ENCODE results near the gene ENOX1.

The ENOX1 gene

DNA sequence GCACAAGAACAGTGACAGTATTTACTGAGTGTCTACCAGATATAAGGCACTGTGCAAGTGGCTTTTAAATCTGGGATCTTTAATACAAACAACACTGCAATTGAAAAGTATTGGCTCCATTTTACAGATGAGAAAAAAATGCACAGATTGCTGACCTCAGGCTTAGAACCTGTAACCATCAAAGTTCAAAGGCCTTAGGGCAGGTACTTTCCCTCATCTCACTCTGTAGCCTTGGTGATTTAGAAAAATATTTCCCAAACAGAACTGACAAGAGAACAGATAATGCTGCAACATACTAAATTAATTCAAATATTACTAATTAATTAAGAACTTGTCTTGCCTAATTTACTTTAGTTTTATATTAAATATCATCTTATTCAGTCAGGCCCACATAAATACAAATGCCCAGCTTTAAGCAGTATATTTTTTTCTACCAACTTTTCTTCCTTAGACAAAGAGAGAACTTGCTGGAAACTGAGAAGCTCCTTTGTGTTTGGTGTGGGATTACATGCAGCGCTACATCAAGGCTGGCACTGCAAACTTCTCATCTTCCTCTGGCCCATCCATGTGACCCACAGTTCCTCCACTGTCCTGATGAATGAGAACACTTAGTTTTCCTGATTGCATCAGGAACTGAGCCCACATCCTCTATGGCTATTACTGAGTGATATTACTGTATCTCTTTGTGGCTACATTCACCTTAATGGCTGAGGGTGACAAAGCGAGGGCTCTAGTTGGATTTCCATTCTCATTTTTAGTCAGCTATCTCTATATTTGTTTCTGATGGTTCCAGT lies 302.1 kb downstream of the ENOX1 start:
- no peak for DNase-seq (ENCODE audit: low read depth)

DNA sequence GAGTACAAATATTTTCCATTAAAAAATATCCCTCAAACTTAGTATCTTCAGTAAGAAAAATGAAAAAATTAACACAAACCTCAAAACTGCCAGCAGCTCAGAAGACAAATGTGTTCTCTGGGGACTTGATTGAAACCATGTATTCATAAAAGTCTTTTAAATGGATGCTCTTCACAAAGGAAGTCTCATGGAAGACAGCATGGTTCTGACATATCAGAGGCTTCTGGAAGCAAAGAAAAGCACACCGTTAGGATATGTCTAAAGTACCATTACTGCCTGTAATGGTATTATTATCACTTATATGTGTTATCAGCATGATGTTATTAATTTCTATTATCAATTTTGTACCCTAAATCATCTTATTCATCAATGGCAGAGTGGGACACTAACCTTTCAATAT lies 302.8 kb downstream of the ENOX1 start:
- no peak for DNase-seq (ENCODE audit: low read depth)

DNA sequence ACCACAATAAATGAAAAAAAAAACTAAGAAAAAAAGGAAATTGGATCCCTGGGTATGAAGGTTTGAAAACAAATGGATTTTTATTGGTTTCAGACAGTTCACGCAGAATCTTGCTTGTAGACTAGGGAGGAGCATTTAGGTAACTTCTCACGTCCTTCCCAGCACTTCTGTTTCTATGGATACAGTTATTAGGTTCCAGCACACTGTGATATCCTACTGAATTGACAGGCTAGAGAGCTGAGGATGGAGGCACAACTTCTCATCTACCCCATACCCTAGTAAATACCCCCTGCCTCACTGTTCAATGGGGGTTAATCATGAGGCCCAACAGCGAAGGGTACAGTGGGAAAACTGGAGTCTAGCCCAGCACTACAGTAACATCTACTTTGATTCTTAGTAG lies 304.1 kb downstream of the ENOX1 start:
- DNase-seq (ENCODE audit: low read depth): no peak

DNA sequence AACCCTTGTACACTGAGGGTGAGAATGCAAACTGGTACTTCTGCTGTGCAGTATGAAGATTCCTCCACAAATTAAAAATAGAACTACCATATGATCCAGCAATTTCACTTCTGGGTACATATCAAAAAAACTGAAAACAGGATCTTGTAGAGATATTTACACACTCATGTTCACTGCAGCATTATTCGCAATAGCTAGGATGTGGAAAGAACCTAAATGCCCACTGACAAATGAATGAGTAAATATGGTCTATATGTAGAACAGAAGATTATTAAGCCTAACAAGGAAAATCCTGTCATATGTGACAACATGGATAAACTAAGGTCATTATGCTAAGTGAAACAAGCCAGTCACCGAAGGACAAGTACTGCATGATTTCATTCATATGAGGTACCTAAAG lies 304.7 kb downstream of the ENOX1 start:
- DNase-seq (ENCODE audit: low read depth): no peak

DNA sequence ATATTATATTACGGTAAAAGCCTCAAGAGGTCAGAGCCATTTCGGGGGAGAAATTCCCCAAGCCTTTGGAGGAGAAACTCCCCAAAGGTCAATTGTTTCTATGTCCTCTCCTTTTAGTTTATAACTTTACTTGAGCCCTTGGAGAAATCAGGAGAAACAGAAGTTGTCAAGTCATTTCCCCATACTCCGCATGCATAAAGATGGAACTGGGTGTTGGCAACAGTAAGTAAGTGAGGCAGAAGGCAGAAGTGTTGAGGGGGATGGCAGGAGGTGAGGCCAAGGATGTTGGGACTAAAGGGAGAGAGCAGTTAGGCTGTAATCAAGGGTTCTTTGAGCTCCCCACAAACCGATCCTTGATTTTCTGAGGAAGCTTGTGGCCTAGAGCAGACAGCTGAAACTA lies 307.9 kb downstream of the ENOX1 start:
- DNase-seq (ENCODE audit: low read depth): no peak

DNA sequence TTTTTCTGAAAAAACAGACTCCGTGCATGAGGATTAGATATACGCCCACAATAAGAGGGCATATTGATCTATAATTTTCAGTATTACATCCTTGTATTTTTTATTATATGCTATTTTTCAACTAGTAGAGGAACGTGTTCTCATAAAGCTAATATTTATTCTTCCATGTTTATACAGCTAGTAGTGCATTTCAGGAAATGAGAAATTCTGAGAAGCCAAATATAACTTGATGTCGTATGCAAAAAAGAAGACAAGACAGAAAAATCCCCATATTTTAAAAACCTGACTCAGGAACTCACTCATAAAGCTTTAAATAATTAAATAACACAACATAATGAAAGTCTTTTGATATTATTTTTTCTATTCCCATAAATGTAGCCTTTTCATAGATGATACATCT lies 308.6 kb downstream of the ENOX1 start:
- no peak for DNase-seq (ENCODE audit: low read depth)

DNA sequence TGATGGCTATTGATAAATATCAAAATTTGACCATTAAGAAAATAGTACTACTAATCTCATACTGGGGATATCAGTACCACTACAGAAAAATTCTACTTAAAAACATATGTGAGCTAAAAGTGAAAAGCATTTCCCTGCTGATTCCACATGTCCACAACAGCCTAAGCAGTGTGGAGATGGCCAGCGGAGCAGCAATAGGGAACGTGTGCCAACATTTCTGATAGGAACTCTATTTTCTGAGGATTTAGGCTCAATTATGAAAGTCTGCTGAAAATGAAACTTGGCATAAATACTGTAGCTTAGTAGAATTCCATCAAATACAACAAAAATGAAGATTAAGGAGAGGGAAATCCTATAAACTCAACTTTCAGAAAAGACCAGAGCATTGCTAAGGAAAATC lies 311.6 kb downstream of the ENOX1 start:
- DNase-seq (ENCODE audit: low read depth): no peak

DNA sequence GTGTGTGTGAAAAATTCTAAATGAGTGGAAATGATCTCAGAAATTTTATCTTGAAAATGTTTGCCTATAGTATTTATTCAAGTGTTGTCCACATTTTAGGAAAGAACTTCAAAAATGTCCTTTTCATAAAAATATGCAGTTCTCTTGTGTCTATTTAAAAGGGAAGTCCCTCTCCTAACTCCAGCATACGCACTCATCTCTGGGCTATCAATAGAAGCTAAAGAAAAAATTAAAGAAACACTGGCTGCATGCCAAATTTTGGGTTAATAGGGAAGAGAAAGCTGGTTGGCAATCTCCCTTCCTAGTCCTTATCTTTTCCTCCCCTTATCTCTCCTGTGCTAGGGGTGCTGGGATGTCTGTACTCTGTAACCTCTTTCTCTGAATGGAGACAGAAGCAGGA lies 313.3 kb downstream of the ENOX1 start:
- no peak for DNase-seq (ENCODE audit: low read depth)

DNA sequence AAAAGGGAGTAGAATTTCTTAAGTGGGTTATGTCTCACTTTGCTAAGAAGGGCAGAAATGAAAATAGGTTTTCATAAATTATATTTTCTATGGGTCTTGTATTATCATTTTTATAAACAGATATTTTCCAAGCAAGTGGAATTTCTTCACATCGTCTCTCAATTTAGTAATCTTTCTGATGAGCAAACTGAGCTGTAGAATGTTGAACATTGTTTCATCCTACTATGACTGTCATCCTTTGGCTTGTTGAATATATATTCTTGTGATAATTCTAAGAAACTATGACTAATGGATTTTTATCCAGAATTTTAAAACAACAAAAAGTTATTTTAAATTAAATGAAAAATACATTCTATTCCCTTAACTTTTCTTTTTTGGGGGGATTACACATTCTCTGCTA lies 313.8 kb downstream of the ENOX1 start:
- no peak for DNase-seq (ENCODE audit: low read depth)

DNA sequence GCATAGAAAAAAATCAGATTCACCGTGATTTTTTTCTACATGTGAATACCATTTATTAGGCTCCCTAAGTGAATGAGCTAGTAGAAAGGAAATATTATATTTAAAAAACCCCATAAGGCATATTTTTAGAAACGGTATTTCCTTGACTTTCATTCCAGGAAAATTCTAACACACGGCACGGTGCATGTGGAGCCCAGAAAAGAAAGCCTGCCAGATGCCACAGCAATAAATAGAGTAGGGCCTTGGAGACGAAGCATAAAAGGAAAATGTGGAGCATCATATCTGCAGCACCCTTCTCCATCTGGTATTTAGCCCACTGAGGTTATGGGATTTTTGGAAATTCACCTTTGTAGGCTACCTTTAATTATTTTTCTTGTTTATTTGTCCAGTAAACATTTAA lies 314.4 kb downstream of the ENOX1 start:
- DNase-seq (ENCODE audit: low read depth): no peak

DNA sequence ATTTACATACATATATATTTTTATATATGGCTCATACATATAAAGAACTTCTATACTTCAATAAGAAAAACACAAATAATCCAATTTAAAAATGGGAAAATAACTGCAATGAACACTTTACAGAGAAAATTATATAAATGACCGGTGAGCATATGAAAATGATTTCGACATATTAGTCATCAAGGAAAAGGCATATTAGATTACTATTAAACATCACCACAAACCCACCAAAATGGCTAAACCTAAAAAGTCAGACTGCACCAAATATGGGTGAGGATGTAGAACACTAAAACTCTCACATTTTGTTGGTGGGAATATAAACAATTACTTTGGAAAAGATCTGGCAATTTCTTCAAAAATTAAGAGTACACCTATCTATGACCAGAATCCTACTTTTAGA lies 316.2 kb downstream of the ENOX1 start:
- DNase-seq (ENCODE audit: low read depth): no peak

DNA sequence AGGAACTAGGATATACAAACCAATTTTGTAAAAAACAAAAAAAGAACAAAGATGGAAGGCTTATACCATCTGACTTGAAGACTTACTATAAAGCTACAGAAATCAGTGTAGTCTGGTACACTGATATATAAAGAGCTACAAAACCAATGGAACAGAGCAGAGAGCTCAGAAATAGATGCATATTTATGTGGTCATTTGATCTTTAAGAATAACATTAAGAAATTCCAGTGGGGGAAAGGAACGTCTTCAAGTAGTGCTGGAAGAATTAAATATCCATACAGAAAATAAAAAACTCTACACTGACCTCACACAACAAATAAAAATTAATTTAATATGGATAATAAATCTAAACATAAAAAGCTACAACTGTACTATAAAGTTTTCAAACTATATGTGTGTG lies 317.0 kb downstream of the ENOX1 start:
- no peak for DNase-seq (ENCODE audit: low read depth)

DNA sequence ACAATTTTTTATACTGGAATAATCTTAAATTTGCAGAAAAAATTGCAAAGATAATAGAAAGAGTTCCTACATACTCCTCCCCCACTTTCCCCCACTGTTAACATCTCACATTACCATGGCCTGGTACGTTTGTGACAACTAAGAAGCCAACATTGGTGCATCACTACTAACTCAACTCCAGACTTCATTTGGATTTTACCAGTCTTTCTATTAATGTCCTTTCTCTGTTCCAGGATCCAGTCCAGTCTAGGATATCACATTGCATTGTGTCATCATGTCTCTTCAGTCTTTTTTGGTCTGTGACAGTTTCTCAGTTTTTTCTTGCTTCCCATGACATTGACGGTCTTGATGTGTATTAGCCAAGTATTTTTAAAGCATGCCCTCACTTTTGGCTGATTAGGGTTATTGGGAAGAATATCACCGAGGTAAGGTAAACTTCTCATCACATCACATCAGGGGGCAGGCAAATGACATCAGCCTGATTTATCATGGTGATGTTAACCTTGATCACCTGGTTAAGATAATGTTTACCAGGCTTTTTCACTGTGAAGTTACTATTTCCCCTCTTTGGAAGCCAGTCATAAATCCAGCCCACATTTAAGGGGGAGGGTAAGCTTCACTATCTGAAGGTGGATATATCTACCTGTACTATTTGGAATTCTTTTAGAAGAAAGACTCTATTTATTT lies 322.1 kb downstream of the ENOX1 start:
- no peak for DNase-seq (ENCODE audit: low read depth)

DNA sequence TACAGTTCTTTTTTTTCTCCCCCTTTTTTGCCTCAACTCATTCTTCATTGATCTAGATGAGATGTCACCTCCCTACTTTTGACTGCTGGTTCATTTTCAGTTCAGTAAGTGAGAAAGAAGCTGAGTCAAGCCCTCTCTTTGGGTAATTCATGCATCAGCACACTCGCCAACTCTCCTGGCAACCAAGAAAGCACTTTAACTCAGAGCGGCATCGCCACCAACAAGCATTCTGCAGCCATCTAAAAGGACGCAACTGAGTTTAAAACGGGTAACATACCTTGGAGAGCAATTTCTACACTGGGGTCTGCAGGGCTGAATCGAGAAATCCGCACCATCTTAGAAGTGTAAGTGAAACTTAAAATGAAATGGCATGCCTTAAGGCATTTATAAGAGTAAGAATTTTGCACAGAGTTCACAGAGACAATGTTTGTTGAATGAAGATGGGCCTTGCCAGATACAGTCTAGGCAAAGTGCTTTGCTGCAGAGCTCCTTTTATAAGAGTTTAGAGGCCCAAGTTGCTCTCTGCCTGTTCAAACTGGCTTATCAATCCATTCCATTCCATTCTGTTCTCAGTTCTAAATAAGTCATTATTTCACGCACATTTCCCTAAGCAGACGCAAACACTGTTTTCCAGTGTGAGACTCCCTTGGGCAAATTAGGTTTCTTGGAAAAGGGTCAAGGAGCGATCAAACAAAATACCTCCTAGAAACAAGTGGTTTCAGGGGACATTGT lies 338.0 kb downstream of the ENOX1 start:
- no peak for DNase-seq (ENCODE audit: low read depth)

DNA sequence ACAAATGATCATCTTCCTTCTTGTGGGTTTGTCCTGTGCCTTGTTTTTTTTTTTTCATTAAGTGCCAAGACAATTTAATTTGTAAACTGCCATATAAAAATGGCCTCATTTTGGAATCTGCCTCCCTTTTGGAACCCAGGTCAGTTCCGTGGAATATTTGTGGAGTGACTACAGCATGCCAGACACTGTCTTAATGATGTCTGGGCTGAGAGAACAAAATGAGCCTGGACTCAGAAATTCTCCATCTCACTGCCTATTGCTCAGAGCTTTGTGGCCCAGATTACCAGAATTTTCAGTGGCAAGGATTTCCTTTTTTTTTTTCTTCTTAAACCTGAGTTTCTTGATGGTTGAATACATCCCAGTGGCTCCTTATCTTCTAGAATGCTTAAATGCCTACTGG lies 340.6 kb downstream of the ENOX1 start:
- DNase-seq (ENCODE audit: low read depth): no peak

DNA sequence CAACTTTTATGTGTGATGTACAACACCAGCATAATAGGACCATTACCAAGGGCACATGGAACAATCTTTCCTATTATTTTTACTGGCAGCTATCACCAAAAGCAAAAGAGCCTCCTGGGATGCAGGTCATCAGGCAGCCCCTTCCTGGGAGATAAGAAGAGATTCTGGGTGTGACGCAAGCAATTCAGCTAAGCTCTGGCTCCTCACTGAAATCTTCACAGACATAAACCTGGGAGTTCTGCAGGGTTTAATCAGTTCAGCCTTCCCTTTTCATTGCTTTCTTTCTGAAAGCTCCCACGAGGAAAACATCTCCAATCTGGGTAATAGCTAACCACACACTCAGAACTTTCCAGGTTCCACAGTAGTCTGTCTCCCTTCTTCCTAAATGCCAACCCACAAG lies 341.1 kb downstream of the ENOX1 start:
- DNase-seq (ENCODE audit: low read depth): no peak

DNA sequence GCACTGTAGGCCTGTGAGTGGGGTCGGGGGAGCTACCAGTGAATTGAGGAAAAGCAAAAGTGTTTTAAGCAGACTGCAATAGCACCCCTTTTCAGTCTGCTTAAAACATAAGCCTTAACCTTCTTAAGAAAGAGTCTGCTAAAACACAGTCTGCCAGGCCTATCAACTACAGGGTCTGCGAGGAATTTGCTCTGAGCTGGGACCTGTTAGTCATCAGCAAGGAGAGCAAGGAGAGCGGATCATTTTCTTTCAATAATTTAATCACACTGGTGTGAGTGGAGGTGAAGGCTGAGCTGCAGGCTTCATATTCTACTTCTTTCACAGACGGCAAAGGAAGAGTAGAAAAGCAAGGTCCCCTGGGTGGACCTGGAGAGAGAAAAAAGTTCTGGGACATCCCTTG lies 342.7 kb downstream of the ENOX1 start:
- DNase-seq (ENCODE audit: low read depth): no peak

DNA sequence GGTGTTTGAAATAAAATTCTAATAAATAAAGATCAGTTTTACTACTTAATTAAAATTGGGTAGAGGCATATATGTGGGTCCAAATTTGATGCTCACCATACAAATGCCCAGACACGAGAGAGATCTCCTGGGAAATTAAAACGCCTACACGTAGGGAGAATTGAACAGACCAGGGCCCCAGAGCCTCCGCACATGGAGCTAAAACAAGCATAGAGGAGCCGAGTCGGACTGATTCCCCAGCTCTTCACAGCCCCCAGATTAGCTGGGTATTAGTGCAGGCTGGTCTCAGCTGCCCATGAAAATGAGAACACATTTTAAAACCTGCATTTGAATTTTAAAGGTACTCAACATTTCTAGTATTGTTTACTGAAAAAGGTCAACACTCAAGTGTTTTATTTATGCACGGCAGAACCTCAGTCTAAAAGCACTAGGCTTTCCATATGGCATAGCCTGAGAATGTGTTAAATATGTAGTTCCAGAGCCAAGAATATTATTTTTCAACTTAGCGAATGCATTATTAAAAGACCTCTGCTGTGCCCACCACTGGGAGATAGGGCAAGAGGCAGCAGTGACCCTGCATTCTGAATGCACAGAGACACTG lies 344.8 kb downstream of the ENOX1 start:
- no peak for DNase-seq (ENCODE audit: low read depth)

DNA sequence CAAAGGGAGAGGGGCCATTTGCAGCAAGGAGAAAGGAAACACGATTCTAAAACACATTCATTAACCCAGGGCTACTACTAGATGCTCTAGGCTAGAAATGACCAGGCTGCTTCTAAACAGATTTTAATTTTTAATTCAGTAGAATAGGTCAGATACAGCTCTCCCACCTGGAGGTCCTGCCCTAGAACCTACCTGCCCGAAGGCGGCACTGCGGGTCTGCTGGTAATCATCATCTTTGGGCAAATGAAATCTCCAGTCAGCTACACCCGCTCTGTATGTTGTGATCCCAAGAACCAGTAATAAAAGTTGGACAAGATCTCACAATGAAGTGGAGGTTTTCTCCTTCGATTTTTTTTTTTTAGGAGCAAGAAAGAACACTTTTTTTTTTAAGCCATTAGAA lies 345.3 kb downstream of the ENOX1 start:
- no peak for DNase-seq (ENCODE audit: low read depth)

DNA sequence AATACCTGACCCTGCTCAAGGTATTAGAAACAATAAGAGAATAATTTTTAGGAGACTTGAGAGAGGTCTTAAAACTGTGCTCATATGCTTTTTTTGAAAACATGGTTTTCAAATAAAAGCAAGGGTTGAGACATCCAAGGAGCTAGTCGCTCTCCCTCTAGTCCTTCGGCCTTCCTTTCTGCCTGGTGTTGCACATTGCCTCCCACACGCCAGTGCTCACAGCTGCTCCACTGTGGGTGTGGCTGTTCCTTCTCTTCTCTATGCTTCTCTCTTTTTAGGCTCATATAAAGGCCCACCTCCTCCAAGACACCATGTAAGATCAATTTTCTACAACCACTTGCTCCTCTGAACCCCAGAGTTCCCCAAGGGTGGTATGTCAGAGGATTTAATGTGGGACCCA lies 352.6 kb downstream of the ENOX1 start:
- no peak for DNase-seq (ENCODE audit: low read depth)

DNA sequence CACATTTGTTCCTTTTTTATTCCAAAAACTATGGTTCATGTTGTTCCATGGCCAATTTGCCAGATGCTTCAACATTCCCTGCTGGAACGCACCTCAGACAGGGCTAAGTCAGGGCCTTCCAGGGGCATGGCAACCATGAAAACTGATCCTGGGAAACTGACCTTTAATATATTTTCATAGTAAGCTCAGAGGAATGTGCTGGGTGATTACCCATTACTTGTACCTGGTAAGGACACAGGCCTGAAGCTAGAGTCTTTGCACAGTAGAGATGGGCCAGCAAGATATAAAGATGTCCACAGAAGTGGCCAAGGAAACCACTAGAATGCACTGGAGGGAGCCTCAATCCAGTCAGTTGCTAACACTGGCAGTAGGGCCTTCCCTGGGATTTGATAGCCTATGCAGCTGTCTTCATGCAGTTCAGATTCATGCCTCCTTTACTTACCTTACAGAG lies 353.1 kb downstream of the ENOX1 start:
- DNase-seq (ENCODE audit: low read depth): no peak

DNA sequence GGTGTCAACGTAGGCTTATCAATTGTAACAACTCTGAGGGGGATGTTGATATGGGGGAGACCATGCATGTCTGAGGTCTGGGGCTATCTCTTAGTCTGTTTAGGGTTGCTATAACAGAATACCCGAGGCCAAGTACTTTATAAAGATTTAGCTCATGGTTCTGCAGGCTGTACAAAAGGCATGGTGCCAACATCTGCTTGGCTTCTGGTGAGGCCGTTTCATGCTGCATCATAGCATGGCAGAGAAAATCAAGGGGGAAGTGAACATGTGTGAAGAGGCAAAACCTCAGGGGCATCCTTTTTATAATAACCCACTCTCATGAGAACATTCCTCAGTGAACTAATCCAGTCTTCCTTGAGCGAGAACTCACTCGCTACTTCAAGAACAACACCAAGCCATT lies 353.8 kb downstream of the ENOX1 start:
- DNase-seq (ENCODE audit: low read depth): no peak

DNA sequence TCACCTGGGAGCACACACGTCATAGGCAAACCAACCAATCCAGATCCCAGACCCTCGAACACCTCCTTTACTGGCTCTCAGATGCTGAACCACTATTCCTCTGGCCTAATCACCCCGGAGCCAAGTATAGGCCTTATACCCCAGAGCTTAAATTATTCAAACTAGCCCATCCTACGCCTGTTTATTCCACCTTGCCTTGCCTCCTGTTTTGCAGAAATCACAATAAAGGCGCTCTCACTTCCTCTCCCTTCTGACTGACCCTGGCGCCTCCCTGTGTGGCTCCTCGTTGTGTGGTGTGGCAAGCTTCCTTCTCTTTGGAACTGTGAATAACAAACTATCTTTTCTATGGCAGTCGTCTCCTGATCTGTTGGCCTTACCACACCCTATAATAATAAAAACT lies 354.9 kb downstream of the ENOX1 start:
- no peak for DNase-seq (ENCODE audit: low read depth)

Measured in activated T-cell treated with anti-CD3 and anti-CD28 coated beads for 1 hour (primary cell).